ENCODE results near the gene GRID2. TPM values are rescaled to one million over a fixed set of nuclear protein-coding genes. Genes with fewer than 3 reads are reported as not detected.

GRID2 gene
- total and polyA plus RNA-seq, 10 of the 15 experiments (the other 5 are each of a cell fraction or from before 2014, with no cell fraction given): not detected

- intact Hi-C loops (cut with micrococcal nuclease; ENCODE audit: unreplicated experiment): no loop called here
- no peak overlapping the region for H3K9ac ChIP-seq (ENCODE audit: control insufficient read depth, insufficient read depth, low read length)
- POLR2A ChIA-PET: no interaction called here
- no peaks in the 10 kb centered on the region for H3K79me2 ChIP-seq (ENCODE audit: control insufficient read depth, insufficient read depth, low read length)
- FAIRE-seq: no peak
- H3K4me1 ChIP-seq (ENCODE audit: control insufficient read depth, insufficient read depth, low read length): no peaks in the 10 kb centered on the region
- ATAC-seq: no peak
- DNase-seq (ENCODE audit: low read depth, low spot score): no peak
- H3K36me3 ChIP-seq (ENCODE audit: control insufficient read depth in 2 of 2, insufficient read depth in 2 of 2, low read length in 1 of 2): no peaks in the 10 kb centered on the region
- RAD21 ChIA-PET (ENCODE audit: unreplicated experiment): no interaction called here
- no peaks in the 10 kb centered on the region for H3K9me3 ChIP-seq (replicated peaks; ENCODE audit: control insufficient read depth, insufficient read depth, low read length)
- BruUV-seq (replicated peaks): no TSS peak
- H3K27ac ChIP-seq (ENCODE audit: control insufficient read depth, insufficient read depth): no peak overlapping the region
- no peak overlapping the region for H3K4me2 ChIP-seq (ENCODE audit: control insufficient read depth, insufficient read depth)
- in situ Hi-C loops (cut with MboI): no loop called here
- H2AFZ ChIP-seq (ENCODE audit: control insufficient read depth, low read depth, low read length): no peak overlapping the region
- TF ChIP-seq PBX3 (IDR thresholded peaks at IDR 0.05; ENCODE audit: insufficient replicate concordance, low read depth, low read length) (no peak), MEF2B (IDR thresholded peaks at IDR 0.05; ENCODE audit: partially characterized antibody, poor library complexity, severe bottlenecking) (no peak), HDAC2 (IDR thresholded peaks at IDR 0.05) (no peak), ESRRA (IDR thresholded peaks at IDR 0.05; ENCODE audit: low read length) (no peak), NFYA (IDR thresholded peaks at IDR 0.05; ENCODE audit: borderline replicate concordance, low read depth, low read length) (no peak), MYB (IDR thresholded peaks at IDR 0.05; ENCODE audit: borderline replicate concordance, low read depth, low read length) (no peak)
- CTCF ChIA-PET: no interaction called here
- H4K20me1 ChIP-seq (ENCODE audit: control insufficient read depth, insufficient read depth): no peaks in the 10 kb centered on the region
- H3K4me3 ChIP-seq: no peak overlapping the region
- SMC1A ChIA-PET (ENCODE audit: uncharacterized antibody, unreplicated experiment): no interaction called here
- H3K27me3 ChIP-seq (replicated peaks in 1 of 2; ENCODE audit: control insufficient read depth in 2 of 2, insufficient read depth in 2 of 2, low read length in 1 of 2): no peaks in the 10 kb centered on the region
Observed at GRCh38 chr4:93573285-93573684, 1269.5 kb downstream of the GRID2 start.

GRCh38 chr4:93578942-93579341 lies 1275.2 kb downstream of the GRID2 start:
- Histone ChIP-seq H3K4me1 (ENCODE audit: control insufficient read depth, insufficient read depth, low read length) (no peaks in the 10 kb centered on the region), H3K27me3 (replicated peaks in 1 of 2; ENCODE audit: control insufficient read depth in 2 of 2, insufficient read depth in 2 of 2, low read length in 1 of 2) (no peaks in the 10 kb centered on the region), H3K4me2 (ENCODE audit: control insufficient read depth, insufficient read depth) (no peak overlapping the region), H2AFZ (ENCODE audit: control insufficient read depth, low read depth, low read length) (no peak overlapping the region), H3K36me3 (ENCODE audit: control insufficient read depth in 2 of 2, insufficient read depth in 2 of 2, low read length in 1 of 2) (no peaks in the 10 kb centered on the region), H3K79me2 (ENCODE audit: control insufficient read depth, insufficient read depth, low read length) (no peaks in the 10 kb centered on the region), H4K20me1 (ENCODE audit: control insufficient read depth, insufficient read depth) (no peaks in the 10 kb centered on the region), H3K4me3 (no peak overlapping the region), H3K27ac (ENCODE audit: control insufficient read depth, insufficient read depth) (no peak overlapping the region), H3K9ac (ENCODE audit: control insufficient read depth, insufficient read depth, low read length) (no peak overlapping the region), H3K9me3 (replicated peaks; ENCODE audit: control insufficient read depth, insufficient read depth, low read length) (no peaks in the 10 kb centered on the region)
- DNase-seq (ENCODE audit: low read depth, low spot score) (no peak), ATAC-seq (no peak), FAIRE-seq (no peak)
- ChIA-PET CTCF (no interaction called here), SMC1A (ENCODE audit: uncharacterized antibody, unreplicated experiment) (interaction anchor here (0.7 kb wide), 1 partner anchor 1035 kb away, joined by 3 read pairs; no protein-coding TSS in a partner anchor), POLR2A (no interaction called here), RAD21 (ENCODE audit: unreplicated experiment) (no interaction called here)
- no TSS peak for BruUV-seq (replicated peaks)
- intact Hi-C loops (cut with micrococcal nuclease; ENCODE audit: unreplicated experiment) (no loop called here), in situ Hi-C loops (cut with MboI) (no loop called here)
- 6% methylated on average over 4 of the region's 4 CpGs for WGBS (ENCODE audit: insufficient coverage, insufficient replicate concordance, low lambda C conversion rate, missing lambda C conversion rate)
- TF ChIP-seq NR2F1 (conservative IDR thresholded peaks at IDR 0.05): no peak
- no peak for TF ChIP-seq CREM (IDR thresholded peaks at IDR 0.05; ENCODE audit: low read depth)
- no peak for TF ChIP-seq ZBED1 (IDR thresholded peaks at IDR 0.05; ENCODE audit: borderline replicate concordance)
- TF ChIP-seq FOS (IDR thresholded peaks at IDR 0.05; ENCODE audit: borderline replicate concordance, extremely low read depth, insufficient read length): no peak
- TF ChIP-seq POU2F2 (IDR thresholded peaks at IDR 0.05; ENCODE audit: borderline replicate concordance, low read depth, low read length): no peak
- TF ChIP-seq BCLAF1 (IDR thresholded peaks at IDR 0.05): no peak
- TF ChIP-seq E2F8 (IDR thresholded peaks at IDR 0.05; ENCODE audit: low read depth, partially characterized antibody): no peak

Data from GM12878 (cell line).